ENCODE data around the gene IFT43. TPM values are rescaled to one million over a fixed set of nuclear protein-coding genes. Genes with fewer than 3 reads are reported as not detected.

IFT43 gene
- total RNA-seq, 1 experiment from 2014 or later: 18.6 TPM

DNA sequence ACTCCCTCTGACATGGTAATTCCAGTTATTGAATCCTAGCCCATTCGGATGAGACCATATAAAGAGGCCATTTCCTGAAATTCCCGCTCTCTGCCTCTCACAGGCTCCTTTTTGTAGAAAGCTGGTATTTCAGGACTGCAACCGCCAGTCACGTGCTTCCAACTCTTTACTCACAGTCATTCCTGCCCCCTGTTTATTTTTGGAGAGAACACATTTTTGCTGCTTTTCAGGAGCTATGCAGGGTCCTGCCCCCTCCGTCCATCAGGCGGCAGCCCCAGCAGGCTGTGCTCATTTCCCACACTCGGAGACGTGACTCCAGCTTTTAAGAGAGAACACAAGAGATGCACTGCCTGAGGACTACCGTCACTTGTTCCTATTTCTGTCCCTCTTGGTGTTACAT, 26.8 kb downstream of the IFT43 start:
- H3K27ac ChIP-seq (ENCODE audit: insufficient read length, low read depth, low read length): no peak overlapping the region
- H3K4me2 ChIP-seq (ENCODE audit: insufficient read depth, insufficient read length, low read length): no peak overlapping the region
- H4K91ac ChIP-seq (ENCODE audit: insufficient read length, low read depth, low read length): no peak overlapping the region
- no peak overlapping the region for H3K27ac Mint-ChIP-seq
- peaks cover 0 to 21% (median 10%) of the 10 kb centered on the region in 3 experiments; a peak in 5 of 7 replicates for H3K36me3 Mint-ChIP-seq (ENCODE audit: insufficient read depth in 1 of 3, low read depth in 3 of 3)
- WGBS (ENCODE audit: extremely low coverage, insufficient read length, low lambda C conversion rate): no CpG with 5 or more reads among the region's 9 CpGs
- H3K79me1 ChIP-seq (ENCODE audit: insufficient read depth, low read depth, low read length, poor library complexity, severe bottlenecking): no peaks in the 10 kb centered on the region
- H3K79me2 ChIP-seq (ENCODE audit: insufficient read depth, low read length): no peaks in the 10 kb centered on the region
- H4K8ac ChIP-seq (replicated peaks; ENCODE audit: insufficient read length, low read depth, low read length): no peak overlapping the region
- no peaks in the 10 kb centered on the region for H3K27me3 ChIP-seq (ENCODE audit: insufficient read depth, low read length)
- no peak overlapping the region for H2AK5ac ChIP-seq (ENCODE audit: insufficient read length, low read length)
- no peak overlapping the region for H2BK5ac ChIP-seq (ENCODE audit: insufficient read length, low read length)
- H3K4me1 Mint-ChIP-seq: peaks cover 13 to 21% of the 10 kb centered on the region in 2 experiments
- H4K5ac ChIP-seq (ENCODE audit: insufficient read length, low read depth, low read length): no peak overlapping the region
- no peak overlapping the region for H3K18ac ChIP-seq (ENCODE audit: insufficient read length, low read depth, low read length)
- H2AFZ ChIP-seq (ENCODE audit: low read length): no peak overlapping the region
- no peaks in the 10 kb centered on the region for H3K9me3 Mint-ChIP-seq
- TF ChIP-seq CTCF (conservative IDR thresholded peaks at IDR 0.05): no peak
- no peaks in the 10 kb centered on the region for H4K20me1 ChIP-seq (ENCODE audit: control insufficient read depth, insufficient read depth, insufficient read length)
- no peak overlapping the region for H3K14ac ChIP-seq (ENCODE audit: insufficient read depth, low read length)
- no peak overlapping the region for H2BK15ac ChIP-seq (ENCODE audit: low read depth, low read length)
- H3K9ac ChIP-seq (ENCODE audit: extremely low read depth, insufficient read length, low read length): no peak overlapping the region
- no peak overlapping the region for H2BK12ac ChIP-seq (ENCODE audit: insufficient read length, low read depth, low read length)
- H3K23me2 ChIP-seq (ENCODE audit: insufficient read length, low read depth, low read length, poor library complexity, severe bottlenecking): no peaks in the 10 kb centered on the region
- H3T11ph ChIP-seq (ENCODE audit: low read length): no peak overlapping the region
- no peak overlapping the region for H3K56ac ChIP-seq (ENCODE audit: insufficient read length, low read depth, low read length)
- no peaks in the 10 kb centered on the region for H3K9me3 ChIP-seq (ENCODE audit: control insufficient read depth, low read depth, low read length)
- H3K4me3 Mint-ChIP-seq: no peak overlapping the region
- H3K27me3 Mint-ChIP-seq (ENCODE audit: low read depth): no peaks in the 10 kb centered on the region
- no peak overlapping the region for H3K4ac ChIP-seq (ENCODE audit: low read depth, low read length)
- 0 out of 2 replicates have a peak, but pooled peaks cover 2% of the 10 kb centered on the region for H3K4me1 ChIP-seq (ENCODE audit: insufficient read depth, low read length)
- DNase-seq: peak; percentile 31
- H3K23ac ChIP-seq (ENCODE audit: insufficient read length, low read depth, low read length): no peak overlapping the region
- H2BK20ac ChIP-seq (ENCODE audit: low read depth, low read length, poor library complexity, severe bottlenecking): no peak overlapping the region
- no peak overlapping the region for H2BK120ac ChIP-seq (ENCODE audit: low read depth, low read length, poor library complexity, severe bottlenecking)
